Mammary epithelial cell (primary cell): ENCODE results near the gene IRS2.

Source experiments
- CTCF ChIP-seq, 2 donors: IDR thresholded peaks in 1 of 2; conservative IDR thresholded peaks in 1 of 2; 2 replicates each; pipeline ENCODE4 v1.5.1; 2011 to 2012; ENCODE audit warnings: inconsistent platforms in 2 of 2, low read length in 2 of 2, mild to moderate bottlenecking in 2 of 2, control low read depth in 1 of 2, low read depth in 1 of 2; ENCODE audit not compliant: insufficient read depth in 1 of 2; ENCODE audit errors: extremely low read depth in 1 of 2
- EZH2 ChIP-seq: IDR thresholded peaks from 2 replicates; pipeline ENCODE4 v1.6.1; 2012; ENCODE audit warnings: low read length, inconsistent platforms, borderline replicate concordance

DNA sequence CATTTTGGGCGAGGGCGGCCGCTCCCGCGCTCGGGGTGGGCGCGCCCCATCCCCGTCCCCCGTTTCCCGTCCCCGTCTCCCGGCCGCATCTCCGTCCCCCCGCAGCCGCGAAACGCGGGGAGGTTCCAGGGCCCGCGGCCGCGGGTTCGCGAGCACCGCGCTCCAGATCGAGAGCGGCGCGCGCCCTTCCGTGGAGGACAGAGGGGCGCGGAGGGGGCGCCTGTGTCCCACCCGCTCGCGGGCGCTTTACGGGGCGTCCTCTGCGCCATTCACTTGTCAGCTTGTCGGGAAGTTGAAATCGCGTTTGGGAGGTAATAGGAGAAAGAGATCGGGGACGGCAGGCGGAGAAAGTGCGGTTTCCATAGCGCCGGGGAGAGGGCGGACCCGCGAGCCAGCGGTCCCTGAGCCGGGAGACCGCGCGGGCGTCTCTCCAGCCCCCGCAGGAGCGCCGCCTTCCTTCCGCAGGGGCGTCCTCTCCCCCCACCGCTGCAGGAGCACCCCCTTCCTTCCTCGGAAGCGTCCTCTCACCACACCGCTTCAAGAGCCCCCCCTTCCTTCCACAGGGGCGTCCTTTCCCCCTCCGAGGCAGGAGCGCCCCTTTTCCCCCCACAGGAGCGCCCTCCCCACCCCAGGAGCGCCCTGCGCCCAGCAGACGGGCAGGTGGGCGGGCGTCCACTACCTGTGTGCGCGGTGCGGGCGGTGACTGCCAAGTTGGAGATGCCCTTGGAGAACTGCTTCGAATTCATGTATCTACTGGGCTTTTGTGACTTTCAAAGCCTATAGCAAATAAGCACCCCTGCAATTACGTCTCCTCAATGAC is 962 bp upstream of the IRS2 start:
- TF ChIP-seq CTCF (conservative IDR thresholded peaks at IDR 0.05 in 1 of 2, IDR thresholded peaks at IDR 0.05 in 1 of 2; ENCODE audit: extremely low read depth in 1 of 2, insufficient read depth in 1 of 2, low read depth in 1 of 2, low read length in 2 of 2) (no peak), EZH2 (no peak)
